ENCODE measurements around the gene ZNRF3.

The ZNRF3 gene

DNA sequence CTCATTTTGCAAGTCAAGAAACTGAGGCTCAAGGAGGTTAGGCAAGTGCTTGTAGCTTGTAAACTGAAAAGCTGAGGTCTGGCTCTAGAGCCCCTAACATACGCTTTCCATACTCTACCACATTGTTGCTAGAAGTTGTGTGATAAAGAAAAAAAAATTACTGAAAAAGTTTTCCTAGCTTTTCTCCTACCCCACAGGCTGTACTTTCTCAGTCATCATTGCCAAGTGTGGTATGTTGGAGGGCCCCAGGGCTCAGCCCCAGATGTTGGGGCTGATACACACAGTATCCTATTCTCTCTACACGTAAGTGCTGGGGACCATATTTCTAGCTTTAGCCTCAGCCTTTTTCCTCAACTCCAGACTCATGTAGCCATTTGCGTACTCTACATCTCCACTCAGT is 205.4 kb downstream of the ZNRF3 start:
- DNase-seq (ENCODE audit: low read depth, low spot score): no peak

DNA sequence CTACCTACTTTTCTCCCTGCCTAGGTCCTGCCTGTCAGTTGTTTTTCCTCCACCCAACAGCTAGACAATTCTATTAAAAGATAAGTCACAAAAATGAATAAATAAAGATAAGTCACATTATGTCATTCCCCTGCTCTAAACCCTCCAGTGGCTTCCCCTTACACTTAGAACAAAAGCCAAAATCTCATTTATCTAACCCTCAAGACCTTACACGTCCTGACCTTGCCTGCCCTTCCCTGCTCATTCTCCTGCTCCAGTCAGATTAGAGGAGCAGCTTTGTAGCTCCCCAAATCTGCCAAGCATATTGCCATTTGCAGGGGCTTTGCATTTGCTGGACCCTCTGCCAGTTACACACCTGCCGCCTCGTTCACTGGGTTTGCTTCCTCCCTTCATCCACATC is 206.1 kb downstream of the ZNRF3 start:
- no peak for DNase-seq (ENCODE audit: low read depth, low spot score)

DNA sequence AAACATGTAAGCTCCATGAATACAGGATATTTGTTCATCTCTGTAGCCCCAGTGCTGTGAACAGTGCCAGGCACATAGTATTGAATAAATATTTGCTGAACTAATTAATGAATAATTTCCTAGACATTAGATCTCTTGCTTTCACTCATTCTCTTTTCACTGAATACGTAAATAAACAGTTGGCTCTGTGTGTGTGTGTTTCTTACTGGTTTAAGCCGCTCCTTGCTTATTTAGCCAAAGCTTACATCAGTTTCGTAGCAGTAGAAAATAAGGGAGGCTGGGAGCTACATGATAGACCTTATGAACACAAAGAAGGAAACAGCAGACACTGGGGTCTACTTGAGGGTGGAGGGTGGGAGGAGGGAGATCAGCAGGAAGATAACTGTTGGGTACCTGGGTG is 206.7 kb downstream of the ZNRF3 start:
- no peak for DNase-seq (ENCODE audit: low read depth, low spot score)

DNA sequence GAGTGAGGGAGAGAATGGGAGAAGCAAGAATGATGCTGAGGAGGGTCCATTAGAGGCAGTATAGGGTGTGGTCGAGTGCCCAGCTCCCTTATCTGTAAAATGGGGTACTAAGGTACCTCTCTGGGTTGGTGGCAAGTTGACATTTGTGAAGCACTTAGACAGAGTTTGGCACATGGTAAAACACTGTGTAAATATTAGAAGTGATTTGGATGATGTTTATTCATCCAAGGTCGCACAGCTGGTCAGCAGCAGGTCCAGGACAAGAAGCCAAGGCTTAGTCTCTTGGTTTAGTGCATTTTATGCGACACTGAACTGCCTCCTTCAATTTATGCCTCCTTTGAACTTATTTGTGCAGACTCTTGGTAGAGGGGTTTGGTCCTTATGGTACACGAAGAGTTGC is 208.9 kb downstream of the ZNRF3 start:
- no peak for DNase-seq (ENCODE audit: low read depth, low spot score)

DNA sequence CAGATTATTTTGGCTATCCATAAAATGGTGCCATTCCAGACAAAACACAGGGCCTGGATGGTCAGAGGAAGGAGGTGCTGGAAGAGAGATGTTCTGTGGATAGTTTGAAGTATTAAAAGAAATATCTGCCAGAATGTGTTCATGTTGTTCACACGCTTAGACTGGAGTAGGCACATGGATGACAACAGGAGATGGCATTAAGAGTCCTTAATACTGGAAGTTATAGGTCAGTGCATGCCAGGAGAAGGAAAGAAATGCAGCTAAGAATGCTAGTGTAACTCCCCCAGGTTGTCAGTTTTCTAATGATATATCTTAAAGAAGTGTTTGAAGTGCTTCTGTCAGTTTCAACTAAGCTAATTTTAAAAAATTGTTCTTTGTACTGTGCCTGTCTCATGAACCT is 209.7 kb downstream of the ZNRF3 start:
- DNase-seq (ENCODE audit: low read depth, low spot score): no peak

DNA sequence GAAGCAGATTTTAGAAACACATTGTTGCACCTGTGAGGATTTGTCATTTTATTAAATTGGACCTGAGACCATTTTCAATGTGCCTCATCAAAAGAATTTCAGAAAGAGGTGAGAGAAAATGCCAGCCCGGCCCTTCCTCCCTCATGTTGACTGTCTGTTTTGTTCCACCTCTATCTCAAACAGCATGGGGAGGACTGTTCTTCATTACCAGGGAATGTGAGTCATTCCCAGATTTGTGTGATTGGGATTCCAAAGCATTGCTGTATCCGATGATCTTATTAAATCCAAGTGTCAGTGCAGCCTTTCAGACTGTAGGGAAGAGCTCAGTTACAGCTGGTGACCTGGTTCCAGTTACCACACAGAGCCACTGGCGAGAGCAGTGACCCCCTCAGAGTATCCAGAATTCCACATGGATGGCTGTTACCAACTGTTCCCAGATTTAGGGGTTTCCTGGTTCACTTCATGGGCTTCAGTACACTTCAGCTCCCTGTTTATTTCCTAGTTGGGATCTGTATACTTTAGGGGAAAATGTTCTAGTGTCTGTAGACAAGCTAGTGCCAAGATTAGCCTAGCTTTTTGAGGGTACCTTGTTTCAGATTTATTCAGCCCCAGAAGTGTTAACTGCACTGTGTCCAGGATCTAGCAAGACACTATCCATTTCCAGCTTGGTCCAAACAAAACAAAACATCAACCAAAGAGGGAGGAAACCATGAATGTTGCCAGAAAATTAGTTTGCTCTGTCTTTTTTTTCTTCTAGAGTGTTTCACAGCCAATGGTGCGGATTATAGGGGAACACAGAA is 210.3 kb downstream of the ZNRF3 start:
- DNase-seq (ENCODE audit: low read depth, low spot score): no peak

DNA sequence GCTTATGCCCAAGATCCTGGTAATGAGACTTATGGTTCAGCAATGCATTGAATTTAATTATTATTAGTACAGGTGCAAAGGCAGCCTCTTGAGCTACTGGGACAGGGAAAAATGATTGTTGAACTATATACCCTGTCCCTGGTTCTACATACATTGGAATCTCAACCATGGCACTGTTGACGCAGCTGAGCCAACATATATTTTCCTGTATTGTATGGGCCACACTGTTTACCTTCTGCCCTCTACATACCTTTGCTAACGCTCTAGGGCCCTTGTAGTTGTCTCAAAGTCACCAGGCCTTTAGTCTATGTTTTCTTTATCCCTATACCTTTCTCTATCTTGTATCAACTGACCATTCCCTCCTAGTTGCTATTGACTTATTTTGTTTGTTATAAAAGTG is 212.1 kb downstream of the ZNRF3 start:
- DNase-seq (ENCODE audit: low read depth, low spot score): no peak

DNA sequence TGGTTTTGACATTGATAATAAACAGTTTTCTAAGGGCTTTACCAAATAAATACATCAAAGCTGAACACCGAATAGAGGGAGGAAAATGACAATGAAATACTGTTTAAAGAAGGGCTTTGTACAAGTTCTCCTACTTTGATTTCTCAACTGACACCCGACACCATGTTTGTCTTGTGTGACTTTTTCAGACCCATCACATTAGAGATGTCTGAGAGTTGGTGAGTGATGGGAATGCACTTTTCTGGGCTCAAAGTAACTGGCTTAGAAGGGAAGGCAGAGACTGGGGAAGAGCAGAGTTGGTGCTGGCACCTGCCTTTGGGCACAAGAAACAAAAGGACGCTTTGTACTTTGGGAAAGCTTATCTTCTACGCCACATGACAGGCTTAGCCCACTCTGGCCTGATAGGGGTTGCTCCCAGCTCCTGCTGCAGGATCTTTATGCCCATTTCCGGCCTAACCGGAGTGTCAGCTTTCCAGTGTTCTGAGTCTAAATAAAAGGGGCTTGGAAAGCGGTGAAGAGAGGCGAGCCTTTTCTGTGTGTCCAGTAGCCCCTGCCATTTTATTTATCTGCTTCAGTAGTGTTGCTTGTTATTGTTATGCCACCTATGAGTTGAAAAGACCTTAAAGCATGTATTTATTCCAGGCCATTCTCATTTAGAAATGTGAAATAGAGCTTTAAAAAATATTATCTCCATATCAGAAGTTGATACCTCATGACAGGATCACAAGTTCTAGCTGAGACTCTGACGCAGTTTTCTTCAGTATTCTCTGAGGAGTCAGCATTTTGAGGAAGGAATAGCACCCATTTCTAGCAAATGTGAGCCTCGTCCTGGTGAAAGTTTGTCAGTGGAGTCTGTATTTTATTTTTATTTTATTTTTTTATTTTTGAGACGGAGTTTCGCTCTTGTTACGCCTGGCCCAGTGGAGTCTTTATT is 213.6 kb downstream of the ZNRF3 start:
- DNase-seq (ENCODE audit: low read depth, low spot score): no peak

DNA sequence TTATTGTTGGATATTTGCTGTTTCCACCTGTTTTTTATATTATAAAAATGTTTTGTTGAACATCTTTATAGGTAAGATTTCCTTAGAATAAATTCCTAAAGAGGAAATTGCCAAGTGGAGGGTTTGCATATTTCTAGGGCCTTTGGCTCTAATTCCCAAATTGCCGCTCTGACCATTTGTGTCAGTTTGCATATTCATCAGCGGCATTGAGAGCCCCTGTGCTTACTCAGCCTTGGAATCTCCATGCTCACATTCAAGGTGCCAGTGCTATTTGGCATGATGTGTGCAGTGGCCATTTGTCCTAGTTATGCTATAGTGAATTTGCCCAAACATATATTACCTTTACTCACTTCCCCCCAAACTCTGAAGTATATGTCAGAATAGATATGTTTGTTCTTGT is 214.9 kb downstream of the ZNRF3 start:
- no peak for DNase-seq (ENCODE audit: low read depth, low spot score)

DNA sequence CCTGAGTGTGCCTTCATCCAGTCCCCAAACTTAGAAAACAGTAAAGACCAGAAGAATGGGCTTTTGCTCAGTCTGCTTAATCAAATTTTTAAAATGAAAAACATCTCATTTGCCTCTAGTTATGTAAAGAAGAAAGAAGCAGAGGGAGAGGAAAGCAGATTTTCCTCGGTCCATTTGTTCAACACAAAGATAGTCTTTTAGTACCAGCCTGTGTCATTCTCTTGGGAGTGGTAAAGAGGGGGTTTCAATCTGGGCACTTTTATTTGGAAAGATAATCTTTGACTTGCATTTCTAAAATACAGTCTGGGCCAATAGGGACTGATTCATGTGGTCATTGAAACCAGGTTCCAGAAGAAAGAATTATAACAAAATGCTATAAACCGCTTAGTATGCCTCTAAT is 218.9 kb downstream of the ZNRF3 start:
- no peak for DNase-seq (ENCODE audit: low read depth, low spot score)

DNA sequence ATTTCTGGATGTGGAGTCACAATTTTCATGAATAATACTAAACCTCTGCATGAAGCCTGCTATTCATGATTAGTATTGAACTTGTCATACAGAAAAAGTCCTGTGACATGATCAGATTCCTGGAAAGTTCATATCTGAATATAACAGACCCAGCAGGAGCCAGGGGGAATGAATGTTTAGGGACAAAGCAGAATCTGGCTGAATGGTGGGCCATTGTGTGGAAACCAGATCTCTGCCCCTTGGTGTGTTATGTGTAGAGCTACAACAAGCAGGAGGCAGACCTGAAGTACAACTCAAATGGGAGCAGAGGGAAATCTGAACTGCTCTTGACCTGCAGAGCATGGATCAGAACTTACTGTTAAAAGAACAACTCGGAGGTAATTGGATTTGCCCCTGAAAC is 219.7 kb downstream of the ZNRF3 start:
- no peak for DNase-seq (ENCODE audit: low read depth, low spot score)

DNA sequence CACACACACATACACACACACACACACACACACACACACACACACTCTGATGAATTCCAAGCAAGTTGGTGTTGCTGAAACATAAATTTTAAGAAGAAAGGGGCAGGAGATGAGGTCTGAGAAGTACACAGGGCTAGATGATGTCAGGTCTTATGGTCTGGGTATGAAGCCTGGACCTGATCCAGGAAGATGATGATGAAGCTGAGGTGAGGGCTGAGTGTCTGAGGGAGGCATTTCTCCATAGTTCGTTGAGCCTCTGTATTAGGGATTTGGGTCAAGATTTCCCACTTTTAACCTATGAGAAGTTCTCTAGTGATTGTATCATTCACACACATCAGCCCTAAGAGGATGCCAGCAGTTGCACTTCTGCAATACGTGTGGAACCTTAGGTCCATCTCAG is 222.1 kb downstream of the ZNRF3 start:
- no peak for DNase-seq (ENCODE audit: low read depth, low spot score)

DNA sequence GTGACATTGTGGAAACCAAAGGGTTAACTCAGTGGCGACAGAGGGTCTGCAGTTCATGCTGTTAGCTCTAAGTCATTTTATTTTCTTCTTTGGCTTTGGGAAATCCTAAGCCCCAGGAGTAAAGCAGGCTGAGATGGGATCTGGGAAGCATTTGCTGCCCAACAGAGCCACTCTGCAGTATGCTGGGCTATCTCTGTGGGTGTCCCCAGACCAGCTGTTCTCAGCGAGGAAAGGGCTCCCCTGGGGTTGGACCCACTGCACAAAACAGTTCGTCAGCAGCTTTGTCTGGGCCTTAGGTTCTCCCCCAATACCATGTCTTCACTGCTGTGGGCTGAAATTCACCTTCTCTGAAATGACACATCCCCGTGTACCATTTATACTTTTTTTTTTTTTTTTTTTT is 223.5 kb downstream of the ZNRF3 start:
- DNase-seq (ENCODE audit: low read depth, low spot score): no peak
